ENCODE results near the gene SH3BGR. TPM values are rescaled to one million over a fixed set of nuclear protein-coding genes. Genes with fewer than 3 reads are reported as not detected.

SH3BGR gene
- polyA plus RNA-seq, 3 donors: 3.5 to 7.5 (median 4.7) TPM

DNA sequence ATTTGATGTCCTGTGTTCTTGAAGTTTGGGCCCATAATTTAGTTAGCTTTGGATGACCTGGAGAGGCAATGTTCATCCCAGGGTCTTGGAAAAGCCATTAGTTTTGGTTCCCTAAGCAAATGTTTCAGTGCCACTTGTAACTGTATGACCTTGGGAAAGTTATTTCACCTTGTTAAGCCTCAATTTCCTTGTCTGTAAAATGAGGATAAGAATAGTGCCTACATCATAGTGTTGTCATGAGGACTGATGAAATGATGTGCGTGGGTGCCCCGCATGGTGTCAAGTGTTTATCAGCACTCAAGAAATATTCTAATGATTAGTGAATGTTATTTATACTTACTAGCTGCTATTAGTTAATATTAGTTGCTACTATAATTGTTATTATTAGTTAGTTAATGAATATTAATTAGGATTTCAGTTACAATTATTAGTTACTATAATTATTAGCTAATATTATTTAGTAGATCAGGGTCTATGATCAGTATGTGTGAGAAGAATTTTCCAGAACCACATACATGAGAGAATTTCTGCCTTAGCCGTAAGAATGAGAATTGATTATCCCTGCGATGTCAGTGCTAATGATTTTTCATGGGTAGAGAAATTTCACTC is 1.9 kb downstream of the SH3BGR start:
- DNase-seq: no peak

DNA sequence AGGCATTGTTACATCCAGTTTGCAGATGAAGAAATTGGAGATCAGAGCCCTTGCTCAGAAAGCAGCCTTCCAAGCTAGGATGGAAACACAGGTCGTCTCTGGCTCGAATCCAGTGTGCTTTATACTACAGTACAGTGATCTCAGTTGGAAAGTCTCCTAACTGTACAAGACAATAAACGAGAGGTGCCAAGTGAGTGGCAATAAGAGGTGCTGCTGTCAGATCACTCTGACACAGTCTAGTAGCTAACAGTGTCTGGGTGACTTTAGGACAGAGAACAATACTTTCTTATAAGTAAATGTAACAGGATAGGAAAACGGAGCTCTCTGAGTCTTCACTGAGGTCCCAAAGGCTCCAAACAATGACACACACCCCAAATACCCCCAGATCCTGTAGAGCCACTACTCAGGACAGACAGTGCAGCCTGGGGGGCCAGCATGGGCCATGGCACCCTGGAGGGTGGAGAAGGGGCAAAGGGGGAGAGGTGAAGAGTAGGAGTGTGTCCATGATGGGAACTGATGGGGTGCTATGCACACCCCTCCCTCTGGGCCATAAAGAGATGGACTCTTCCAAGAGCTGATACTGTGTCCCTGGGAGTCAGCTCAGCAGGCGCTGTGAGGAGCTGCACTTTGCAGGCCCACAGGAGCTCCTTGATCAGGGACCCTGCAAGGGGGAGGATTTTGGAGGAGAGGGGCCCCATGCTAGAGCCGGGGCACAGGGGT is 3.3 kb downstream of the SH3BGR start:
- no peak for DNase-seq

DNA sequence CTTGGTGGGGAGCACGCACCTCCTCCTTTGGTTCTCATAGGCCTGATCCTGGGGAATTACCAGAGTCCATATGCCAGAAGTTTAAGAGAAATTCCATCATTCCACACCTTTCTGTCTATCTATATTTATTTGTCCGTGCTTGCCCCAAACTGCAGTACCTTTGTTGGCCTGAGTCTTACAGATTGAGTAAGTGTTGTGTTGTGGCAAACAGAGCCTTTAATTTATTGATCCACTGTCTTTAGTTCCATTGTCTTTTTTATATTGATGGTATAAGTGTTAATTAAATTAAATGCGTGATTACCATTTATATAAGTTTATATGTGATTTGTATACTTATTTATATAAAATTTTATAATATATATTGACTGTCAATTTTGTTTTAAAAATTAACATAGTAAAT is 4.9 kb downstream of the SH3BGR start:
- DNase-seq: no peak

DNA sequence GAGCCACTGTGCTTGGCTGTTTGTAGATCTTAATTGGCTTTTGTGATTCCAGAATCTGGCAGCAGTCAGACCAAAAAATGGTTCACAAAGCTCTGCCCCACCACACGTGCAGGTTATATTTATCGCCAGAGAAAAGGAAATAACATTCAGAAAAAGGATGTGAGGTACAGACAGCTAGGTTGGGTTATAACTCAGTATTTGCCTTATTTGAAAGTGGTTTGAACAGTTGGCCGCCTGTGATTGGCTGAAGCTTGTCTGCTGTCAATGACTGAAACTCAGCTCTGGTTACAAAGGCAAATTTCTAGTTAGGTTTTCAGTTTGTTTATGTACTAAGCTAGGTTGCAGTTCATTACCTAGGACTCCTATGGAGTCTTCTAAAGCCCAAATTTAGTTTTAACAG is 9.6 kb downstream of the SH3BGR start:
- DNase-seq: no peak

DNA sequence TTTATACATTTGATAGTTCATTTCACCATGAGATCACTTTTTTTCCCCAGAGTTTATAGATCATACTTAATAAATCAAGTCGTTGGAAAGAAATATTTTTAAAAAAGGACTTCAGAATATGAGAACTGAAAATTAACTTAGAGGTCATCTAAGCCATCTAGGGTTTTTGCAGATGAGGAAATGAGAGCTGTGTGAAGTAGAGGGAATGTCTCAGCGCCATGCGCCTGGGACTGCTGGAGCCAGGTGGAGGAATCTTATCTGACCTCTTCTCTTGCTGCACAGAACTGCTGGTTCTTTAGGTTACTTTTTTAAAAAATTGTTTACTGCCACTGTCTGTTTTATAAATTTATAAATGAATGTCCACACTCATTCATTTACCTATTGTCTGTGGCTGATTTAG is 11.5 kb downstream of the SH3BGR start:
- no peak for DNase-seq

DNA sequence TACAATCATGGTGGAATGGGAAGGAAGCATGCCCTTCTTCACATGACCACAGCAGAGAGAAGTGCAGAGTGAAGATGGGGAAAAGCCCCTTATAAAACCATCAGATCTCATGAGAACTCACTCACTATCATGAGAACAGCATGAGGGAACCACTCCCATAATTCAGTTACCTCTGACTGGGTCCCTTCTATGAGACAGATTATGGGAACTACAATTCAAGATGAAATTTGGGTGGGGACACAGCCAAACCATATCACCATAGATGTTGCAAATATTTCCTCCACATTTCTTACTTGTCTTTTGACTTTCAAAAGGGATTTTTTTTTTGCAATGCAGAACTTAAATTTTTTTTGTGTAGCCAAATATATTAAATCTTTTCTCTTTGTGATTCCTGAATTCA is 14.8 kb downstream of the SH3BGR start:
- DNase-seq: no peak

DNA sequence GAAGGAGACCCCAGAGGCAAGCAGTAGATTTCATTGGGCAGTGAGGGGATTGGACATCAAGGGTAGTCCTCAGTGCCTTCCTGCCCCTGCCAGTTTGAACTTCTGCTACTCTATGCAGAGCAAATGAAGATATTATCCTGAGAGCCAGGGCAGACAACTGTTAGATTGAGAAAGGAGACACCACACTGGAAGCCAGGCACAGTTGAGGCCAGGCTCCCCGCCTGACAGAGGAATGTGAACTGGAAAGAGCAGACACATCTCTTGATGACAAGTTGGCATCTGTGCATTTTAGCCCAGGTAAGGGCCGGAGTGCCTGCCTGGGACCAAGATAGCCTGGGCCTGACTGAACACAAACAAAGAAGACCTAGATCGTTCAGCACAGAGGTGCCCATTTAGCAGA is 16.0 kb downstream of the SH3BGR start:
- no peak for DNase-seq

DNA sequence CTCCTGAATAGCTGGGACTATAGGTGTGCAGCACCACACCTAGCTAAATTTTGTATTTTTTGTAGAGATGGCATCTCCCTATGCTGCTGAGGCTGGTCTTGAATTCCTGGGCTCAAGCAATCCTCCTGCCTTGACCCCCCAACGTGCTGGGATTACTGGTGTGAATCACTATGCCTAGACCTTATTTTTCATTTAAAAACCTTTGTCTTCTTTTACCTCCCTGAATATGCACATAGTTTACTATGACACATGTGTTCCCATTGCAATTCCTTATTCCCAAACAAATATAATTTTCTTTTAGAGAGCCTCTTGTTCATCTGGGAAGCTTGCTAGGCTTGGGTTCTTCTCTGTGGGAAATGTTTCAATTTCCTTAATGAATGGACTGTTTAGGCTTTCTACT is 16.8 kb downstream of the SH3BGR start:
- DNase-seq: no peak

DNA sequence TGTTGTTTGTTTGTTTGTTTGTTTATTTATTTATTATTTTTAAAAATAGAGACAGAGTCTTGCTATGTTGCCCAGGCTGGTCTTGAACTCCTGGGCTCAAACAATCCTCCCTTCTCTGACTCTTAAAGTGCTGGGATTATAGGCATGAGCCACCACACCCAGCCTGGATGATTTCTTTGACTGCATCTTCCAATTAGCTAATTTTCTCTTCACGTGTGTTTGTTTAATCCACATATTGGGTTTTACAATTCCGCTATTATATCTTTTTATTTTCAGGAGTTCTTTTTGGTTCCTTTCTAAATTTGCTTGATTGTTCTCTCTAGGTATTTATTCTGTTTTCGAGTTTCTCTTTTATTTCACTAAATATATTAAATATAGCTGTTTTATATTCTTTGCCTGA is 19.8 kb downstream of the SH3BGR start:
- no peak for DNase-seq

DNA sequence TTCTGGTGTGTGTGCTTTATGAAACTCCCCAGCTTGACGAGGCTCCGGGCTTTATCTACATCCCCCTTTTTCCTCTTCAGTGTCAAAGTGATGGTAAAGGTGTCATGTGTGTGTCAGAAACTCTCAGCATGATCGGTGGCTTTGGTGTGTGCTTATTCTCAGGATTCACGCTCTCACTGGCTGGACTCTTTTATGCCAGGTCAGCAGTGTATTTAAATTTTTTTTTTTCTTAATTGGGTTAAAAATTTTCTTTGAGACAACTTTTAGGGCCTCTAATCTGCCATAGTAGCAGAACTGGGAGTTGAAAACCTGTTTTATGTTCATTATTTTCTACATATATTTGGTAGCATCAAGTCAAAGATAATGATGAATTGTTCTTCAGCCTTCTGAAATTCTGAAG is 21.0 kb downstream of the SH3BGR start:
- DNase-seq: no peak

DNA sequence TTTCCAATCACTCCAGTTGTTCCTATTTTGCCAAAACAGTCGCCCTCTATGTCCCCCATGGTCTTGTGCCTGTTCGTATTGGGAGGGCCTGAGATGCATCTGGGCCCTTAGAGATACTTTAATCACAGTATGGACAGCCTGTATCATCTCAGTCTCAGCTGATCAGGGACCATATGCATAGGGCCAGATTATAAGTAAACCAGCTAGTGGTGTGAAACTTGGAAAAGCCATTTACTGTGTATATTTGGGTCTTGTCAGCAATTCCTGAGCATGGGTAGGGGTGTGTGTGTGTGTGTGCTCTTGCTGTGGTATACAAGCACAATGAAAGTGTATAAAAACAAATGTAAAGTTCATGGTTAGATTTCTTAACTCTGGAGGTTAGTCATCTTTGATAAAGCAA is 22.8 kb downstream of the SH3BGR start:
- DNase-seq: no peak

DNA sequence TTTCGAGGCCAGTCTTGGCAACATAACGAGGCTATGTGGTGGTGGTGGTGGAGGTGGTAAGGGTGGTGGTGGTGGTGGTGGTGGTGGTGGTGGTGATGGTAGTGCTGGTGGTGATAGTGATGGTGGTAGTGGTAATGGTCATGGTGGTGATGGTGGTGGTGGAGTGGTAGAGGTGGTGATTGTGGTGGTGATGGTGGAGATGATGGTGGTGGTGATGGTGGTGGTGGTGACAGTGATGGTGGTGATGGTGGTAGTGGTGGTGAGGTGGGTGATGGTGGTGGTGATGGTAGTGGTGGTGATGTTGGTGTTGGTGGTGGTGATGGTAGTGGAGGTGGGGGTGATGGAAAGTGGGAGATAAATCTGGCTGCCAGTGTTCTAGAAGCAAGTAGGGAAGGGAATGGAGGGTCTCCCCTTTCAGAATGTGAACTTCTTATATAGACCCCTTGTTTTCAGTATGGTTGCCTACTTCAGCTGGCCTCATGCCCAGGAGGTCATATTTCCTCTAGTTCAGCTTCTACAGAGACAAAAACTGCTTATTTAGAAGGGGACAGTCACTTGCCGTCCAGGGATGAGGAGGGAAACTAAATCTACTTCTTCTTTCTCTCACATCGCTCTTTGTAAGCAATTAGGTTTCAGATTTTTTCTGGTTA is 27.5 kb downstream of the SH3BGR start:
- no peak for DNase-seq

DNA sequence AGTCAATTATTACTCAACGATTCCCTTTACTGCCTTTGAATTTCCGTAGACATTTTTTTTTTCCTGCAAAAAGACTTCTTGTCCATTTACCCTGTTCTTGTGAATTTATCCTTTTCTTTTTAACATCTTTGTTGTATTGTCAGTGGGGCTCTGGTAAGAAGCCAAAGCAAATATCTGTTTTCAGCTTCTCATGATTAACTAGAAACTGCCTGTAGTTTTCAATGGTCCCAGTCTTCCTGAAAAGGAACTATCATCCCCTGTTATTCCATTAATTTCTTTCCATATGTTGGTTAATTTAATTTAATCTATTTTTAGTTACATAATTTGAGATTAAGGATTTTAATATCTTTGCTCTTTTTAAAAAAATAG is 28.0 kb downstream of the SH3BGR start:
- DNase-seq: no peak

DNA sequence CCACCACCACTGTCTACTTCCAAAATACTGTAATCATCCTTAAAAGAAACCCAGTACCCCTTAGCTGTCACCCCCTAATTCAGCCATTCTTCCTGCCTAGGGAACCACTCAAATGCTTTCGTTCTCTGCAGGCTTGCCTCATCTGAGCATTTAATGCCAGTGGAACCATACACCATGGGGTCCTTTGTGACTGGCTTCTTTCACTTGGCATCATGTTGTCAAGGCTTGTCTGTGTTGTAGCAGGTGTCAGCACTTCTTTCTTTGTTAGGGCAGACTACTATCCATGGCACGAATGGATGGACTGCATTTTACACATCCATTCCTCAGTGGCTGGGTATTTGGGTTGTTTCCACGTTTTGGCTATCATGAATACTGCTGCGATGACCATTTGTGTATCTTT is 28.5 kb downstream of the SH3BGR start:
- DNase-seq: no peak

DNA sequence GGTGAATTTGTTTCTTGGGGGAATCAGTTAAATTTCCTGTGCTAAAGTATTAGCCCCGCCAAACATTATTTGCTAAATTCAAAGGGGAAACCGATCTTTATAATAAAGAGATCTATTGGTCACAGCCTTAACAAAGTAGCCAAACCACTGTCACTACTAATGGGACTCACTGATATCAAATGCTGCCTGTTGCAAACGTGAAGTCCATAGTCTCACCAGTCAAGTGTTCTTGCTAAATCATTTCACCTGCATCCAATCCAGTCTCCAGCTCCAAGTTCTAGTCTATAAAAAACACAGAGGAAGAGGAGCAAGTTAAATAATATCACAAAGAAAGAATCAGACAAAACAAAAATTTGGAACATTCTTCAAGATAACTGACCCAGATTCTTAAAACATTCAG is 30.1 kb downstream of the SH3BGR start:
- DNase-seq: no peak

DNA sequence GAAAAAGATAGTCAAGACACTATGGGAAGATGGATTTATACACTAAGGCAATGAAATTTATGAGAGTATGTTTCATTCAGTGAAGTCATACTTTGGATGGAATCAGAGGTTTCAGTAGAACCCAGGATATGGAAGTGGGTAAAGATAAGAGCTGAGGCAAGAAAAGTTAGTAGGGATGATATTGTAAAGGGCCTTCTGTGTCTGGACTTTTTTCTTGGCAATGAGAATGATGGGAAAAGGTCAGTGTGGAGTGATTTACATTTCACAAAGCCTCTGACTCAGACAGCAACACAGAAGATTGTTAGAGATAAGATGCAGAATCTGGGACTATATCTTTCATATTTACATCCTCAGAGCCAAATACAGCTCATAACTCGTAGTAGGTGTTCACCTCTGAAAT is 32.1 kb downstream of the SH3BGR start:
- DNase-seq: no peak

DNA sequence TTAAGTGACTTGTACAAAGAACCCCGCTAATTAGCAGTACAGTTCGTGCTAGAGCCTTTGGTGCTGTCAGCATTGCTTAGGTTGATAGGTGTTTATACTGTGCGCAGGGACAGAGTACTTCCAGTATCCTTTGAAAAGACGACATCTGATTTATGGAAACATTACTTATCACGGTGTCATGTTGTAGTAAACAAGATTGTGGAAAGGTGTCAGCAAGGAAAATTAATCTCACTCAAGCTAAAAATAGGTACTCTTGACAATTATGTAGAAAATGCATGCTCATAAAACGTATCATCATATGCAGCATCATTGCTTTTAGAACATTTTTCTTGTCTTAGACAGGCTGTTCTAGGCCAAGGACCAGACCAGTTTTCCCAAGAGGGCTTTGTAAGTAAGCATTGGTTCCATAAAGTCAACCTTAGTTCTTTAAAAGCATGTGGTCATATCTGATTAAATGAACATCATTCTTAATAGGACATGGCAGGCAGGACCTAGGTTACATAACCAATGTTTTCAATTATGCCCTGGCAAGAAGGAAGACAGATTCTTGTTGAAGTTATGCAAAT is 33.0 kb downstream of the SH3BGR start:
- no peak for DNase-seq

DNA sequence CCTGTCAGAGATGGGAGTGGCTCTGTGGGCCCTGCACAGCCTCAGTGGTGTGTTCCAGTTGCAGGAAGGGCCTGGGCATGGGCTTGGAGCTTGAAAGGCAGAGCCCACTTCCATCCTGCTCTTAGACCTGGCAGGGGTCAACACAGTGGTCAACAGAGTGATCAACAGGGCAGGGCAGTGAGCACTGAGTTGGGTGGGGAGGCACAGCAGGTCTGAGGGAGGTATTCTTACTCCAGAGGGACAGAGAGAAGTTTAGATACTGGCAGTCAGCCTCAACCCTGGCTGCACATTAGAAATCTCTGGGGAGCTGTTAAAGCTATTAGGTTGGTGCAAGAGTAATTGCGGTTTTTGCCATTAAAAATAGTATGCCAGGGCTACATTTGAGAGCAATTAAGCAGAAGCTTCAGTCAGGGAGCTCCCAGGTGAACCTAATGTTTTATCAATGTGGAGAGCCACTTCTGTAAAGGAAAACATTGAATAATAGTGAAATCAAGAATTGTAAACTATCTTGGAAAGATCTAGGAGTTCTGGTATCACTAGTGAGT is 37.7 kb downstream of the SH3BGR start:
- DNase-seq: no peak

DNA sequence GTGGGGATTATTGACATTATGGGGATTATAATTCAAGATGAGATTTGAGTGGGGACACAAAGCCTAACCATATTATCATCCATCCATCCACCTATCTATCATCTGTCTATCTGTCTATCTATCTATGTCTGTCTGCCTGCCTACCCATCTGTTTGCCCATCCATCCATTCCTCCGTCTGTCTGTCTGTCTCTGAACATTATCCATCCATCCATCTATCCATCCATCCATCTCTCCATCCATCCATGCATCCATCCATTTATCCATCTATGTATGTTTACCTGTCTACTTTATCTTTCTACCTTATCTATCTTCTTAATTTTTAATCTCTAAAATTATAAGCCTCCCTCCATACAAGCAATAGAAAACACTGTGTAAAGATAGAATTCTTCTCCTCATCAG is 47.4 kb downstream of the SH3BGR start:
- no peak for DNase-seq

DNA sequence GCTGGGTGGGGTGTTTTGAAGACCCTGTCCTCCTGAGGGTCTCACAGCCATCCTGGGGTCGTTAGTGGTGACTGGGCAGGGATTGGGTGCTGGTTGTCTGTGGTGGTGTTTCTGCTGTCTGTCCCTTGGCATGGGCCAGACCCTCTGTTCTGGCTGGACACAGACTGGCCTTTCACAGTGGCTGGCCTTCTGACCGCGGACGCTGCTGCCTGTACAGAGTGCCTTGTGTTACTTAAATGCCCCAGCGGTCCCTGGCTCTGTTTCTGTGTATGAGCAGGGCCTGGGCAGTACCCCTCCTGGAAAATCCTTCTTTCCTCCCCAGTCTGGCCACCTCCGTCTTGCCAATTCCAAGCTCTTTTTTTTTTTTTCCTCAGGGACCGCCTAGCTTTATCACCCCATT is 50.9 kb downstream of the SH3BGR start:
- no peak for DNase-seq

DNA sequence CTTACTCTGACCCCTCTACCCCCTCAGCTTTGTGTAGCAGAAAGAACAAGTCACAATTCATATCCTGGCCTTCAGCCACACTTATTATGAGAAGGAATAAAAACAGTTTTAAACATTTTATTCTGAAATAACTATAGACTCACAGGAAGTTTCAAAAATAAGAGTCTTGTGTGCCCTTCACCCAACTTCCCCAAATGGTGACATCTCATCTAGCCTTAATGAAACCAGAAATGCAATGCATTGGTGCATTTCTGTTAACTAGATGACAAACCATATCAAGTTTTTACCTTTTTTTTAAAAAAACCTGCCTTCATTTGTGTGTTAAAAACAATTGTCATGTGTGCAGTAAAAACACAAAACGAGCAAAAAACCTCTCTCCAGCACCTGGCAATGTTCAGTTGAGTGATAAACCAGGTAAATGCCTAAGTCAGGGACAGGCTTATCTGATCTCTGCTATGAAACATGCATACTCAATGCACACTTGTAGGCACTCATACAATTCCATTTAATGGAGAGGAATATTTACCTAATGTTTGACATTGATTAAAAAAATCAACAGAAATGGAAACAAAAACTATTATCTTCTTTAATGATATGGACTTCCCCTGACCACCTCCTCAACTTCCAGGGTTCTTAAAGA is 51.5 kb downstream of the SH3BGR start:
- no peak for DNase-seq

DNA sequence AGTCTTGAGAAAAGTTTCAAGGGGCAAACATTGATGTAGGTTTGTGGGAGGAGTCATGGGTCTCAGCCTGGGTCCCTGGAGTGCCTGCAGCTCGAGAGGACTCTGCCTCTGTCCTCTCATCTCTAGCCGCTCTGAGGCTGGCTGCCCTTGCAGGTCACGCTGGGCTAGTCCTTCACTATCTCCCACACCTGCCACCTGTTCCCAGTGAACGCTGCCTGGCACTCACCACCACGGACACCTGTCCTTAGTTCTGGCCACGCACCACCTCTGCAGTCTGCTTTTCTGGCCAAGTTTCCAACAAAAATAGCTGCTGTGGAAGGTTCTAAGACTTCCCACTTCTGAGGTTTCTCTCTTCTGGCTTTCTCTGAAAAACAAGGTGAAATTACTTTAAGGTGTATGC is 52.5 kb downstream of the SH3BGR start:
- no peak for DNase-seq

DNA sequence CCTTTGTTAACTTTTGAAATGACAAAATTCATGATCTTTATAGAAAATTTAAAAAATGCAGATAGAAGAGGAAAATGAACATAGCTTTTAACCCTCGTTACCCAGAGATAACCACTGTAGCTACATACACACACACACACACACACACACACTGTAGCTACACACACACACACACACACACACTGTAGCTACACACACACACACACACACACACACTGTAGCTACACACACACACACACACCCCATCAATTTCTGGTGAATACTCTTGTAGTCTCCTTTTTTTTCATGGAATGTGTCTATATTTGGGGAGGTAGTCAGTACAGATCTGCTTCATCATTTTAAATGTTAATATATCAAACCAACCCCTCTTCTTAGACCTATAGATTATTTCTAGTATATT is 58.5 kb downstream of the SH3BGR start:
- DNase-seq: no peak

Data from renal pelvis (tissue), 4 donors.